ENCODE data around the gene CCDC201.

CCDC201 gene

DNA sequence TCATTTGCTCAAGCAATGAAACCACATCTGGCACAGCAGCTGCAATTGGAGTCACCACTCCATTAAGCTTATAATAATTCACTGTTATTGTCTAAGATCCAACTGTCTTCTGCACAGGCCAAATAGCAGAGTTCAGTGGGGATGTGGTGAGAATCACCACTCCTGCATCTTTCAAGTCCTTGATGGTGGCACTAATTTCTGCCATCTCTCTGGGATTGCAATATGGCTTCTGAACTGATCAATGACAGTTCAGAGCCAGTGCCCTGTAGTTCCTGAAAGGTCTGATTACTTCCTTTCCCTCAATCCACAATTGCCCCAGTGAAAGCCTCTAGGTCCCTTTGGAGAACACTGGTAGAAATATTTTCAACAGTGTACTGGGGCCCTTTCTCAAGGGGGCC, 21.8 kb upstream of the CCDC201 start:
- Histone ChIP-seq H4K20me1 (ENCODE audit: insufficient read depth, low read length) (no peaks in the 10 kb centered on the region), H3K4me2 (ENCODE audit: low read depth, low read length) (no peak overlapping the region), H3K27ac (ENCODE audit: low read length) (no peak overlapping the region), H3K9ac (ENCODE audit: low read length) (no peak overlapping the region), H2AFZ (ENCODE audit: low read length) (no peak overlapping the region), H3K79me2 (ENCODE audit: low read length) (no peaks in the 10 kb centered on the region), H3K4me3 (ENCODE audit: low read length) (no peak overlapping the region), H3K27me3 (replicated peaks; ENCODE audit: insufficient read depth, low read length) (no peaks in the 10 kb centered on the region), H3K9me2 (replicated peaks; ENCODE audit: insufficient read depth, low read length) (no peaks in the 10 kb centered on the region), H3K4me1 (ENCODE audit: low read length) (no peaks in the 10 kb centered on the region), H3K9me3 (replicated peaks; ENCODE audit: insufficient read depth, low read length) (no peaks in the 10 kb centered on the region), H3F3A (ENCODE audit: insufficient read depth, low read length) (no peaks in the 10 kb centered on the region), H3K36me3 (replicated peaks; ENCODE audit: insufficient read depth, low read length) (no peaks in the 10 kb centered on the region)
- no peak for DNase-seq
- TF ChIP-seq CTCF (IDR thresholded peaks at IDR 0.05; ENCODE audit: low read length) (no peak), EZH2 (optimal IDR thresholded peaks at IDR 0.05; ENCODE audit: low read depth, low read length) (no peak), EZH2phosphoT487 (IDR thresholded peaks at IDR 0.05; ENCODE audit: low read length) (no peak)

GRCh38 chr7:45893996-45894664, 21.2 kb upstream of the CCDC201 start:
- no peak overlapping the region for H2AFZ ChIP-seq (ENCODE audit: low read length)
- H3K27me3 ChIP-seq (replicated peaks; ENCODE audit: insufficient read depth, low read length): no peaks in the 10 kb centered on the region
- no peak overlapping the region for H3K4me3 ChIP-seq (ENCODE audit: low read length)
- H3K4me1 ChIP-seq (ENCODE audit: low read length): no peaks in the 10 kb centered on the region
- no peak for DNase-seq
- TF ChIP-seq CTCF (IDR thresholded peaks at IDR 0.05; ENCODE audit: low read length) (no peak), EZH2phosphoT487 (IDR thresholded peaks at IDR 0.05; ENCODE audit: low read length) (no peak), EZH2 (optimal IDR thresholded peaks at IDR 0.05; ENCODE audit: low read depth, low read length) (no peak)
- H3K9ac ChIP-seq (ENCODE audit: low read length): no peak overlapping the region
- no peaks in the 10 kb centered on the region for H3K9me2 ChIP-seq (replicated peaks; ENCODE audit: insufficient read depth, low read length)
- H3F3A ChIP-seq (ENCODE audit: insufficient read depth, low read length): no peaks in the 10 kb centered on the region
- no peaks in the 10 kb centered on the region for H4K20me1 ChIP-seq (ENCODE audit: insufficient read depth, low read length)
- H3K9me3 ChIP-seq (replicated peaks; ENCODE audit: insufficient read depth, low read length): no peaks in the 10 kb centered on the region
- H3K4me2 ChIP-seq (ENCODE audit: low read depth, low read length): no peak overlapping the region
- H3K27ac ChIP-seq (ENCODE audit: low read length): no peak overlapping the region
- H3K36me3 ChIP-seq (replicated peaks; ENCODE audit: insufficient read depth, low read length): no peaks in the 10 kb centered on the region
- H3K79me2 ChIP-seq (ENCODE audit: low read length): no peaks in the 10 kb centered on the region

- H4K20me1 ChIP-seq (ENCODE audit: insufficient read depth, low read length): no peaks in the 10 kb centered on the region
- H3K27me3 ChIP-seq (replicated peaks; ENCODE audit: insufficient read depth, low read length): no peaks in the 10 kb centered on the region
- no peaks in the 10 kb centered on the region for H3K4me1 ChIP-seq (ENCODE audit: low read length)
- no peaks in the 10 kb centered on the region for H3K9me3 ChIP-seq (replicated peaks; ENCODE audit: insufficient read depth, low read length)
- no peak for DNase-seq
- TF ChIP-seq CTCF (IDR thresholded peaks at IDR 0.05; ENCODE audit: low read length) (no peak), EZH2phosphoT487 (IDR thresholded peaks at IDR 0.05; ENCODE audit: low read length) (no peak), EZH2 (optimal IDR thresholded peaks at IDR 0.05; ENCODE audit: low read depth, low read length) (no peak)
- no peak overlapping the region for H2AFZ ChIP-seq (ENCODE audit: low read length)
- no peaks in the 10 kb centered on the region for H3K79me2 ChIP-seq (ENCODE audit: low read length)
- no peaks in the 10 kb centered on the region for H3K36me3 ChIP-seq (replicated peaks; ENCODE audit: insufficient read depth, low read length)
- H3K9ac ChIP-seq (ENCODE audit: low read length): no peak overlapping the region
- no peaks in the 10 kb centered on the region for H3K9me2 ChIP-seq (replicated peaks; ENCODE audit: insufficient read depth, low read length)
- H3K27ac ChIP-seq (ENCODE audit: low read length): no peak overlapping the region
- H3K4me2 ChIP-seq (ENCODE audit: low read depth, low read length): no peak overlapping the region
- H3K4me3 ChIP-seq (ENCODE audit: low read length): no peak overlapping the region
- H3F3A ChIP-seq (ENCODE audit: insufficient read depth, low read length): no peaks in the 10 kb centered on the region
Observed at GRCh38 chr7:45893374-45893995, 20.6 kb upstream of the CCDC201 start.
